ENCODE data around the gene PDCD4. TPM values are rescaled to one million over a fixed set of nuclear protein-coding genes. Genes with fewer than 3 reads are reported as not detected.

Gene PDCD4
- total and polyA plus RNA-seq, 4 donors = 14.7 to 94.4 (median 25.1) TPM

GRCh38 chr10:110872984-110873923 lies 1.5 kb downstream of the PDCD4 start:
- Histone ChIP-seq H3K36me3 (ENCODE audit: control insufficient read depth in 4 of 4, insufficient read depth in 3 of 4, low read depth in 1 of 4, low read length in 3 of 4) (peaks cover 0 to 9% (median under 1%) of the 10 kb centered on the region in 4 donors), H3K4me3 (ENCODE audit: low read depth in 1 of 3, low read length in 3 of 3) (peak overlapping the region; percentile 61 to 99 (median 79)), H3K27ac (ENCODE audit: low read depth in 1 of 2, low read length in 2 of 2) (peak overlapping the region; percentile 96 to 97), H3K9ac (ENCODE audit: low read depth in 1 of 2, low read length in 2 of 2) (peak overlapping the region; percentile 77 to 90), H3K27me3 (ENCODE audit: control insufficient read depth in 4 of 4, insufficient read depth in 4 of 4, low read length in 3 of 4) (no peaks in the 10 kb centered on the region), H3K4me1 (ENCODE audit: control insufficient read depth in 4 of 4, insufficient read depth in 4 of 4, low read length in 3 of 4) (peaks cover 0 to 23% (median 11%) of the 10 kb centered on the region in 4 donors), H3K9me3 (ENCODE audit: control insufficient read depth in 4 of 4, low read length in 3 of 4) (no peaks in the 10 kb centered on the region)
- 2% methylated on average over 16 of the region's 16 CpGs for WGBS
- DNase-seq (ENCODE audit: low spot score) = no peak
- TF ChIP-seq JUND (IDR thresholded peaks at IDR 0.05) (no peak), FOXA2 (IDR thresholded peaks at IDR 0.05) (no peak), TAF1 (conservative IDR thresholded peaks at IDR 0.05) (peak; percentile 32)

- Histone ChIP-seq H3K4me1 (ENCODE audit: control insufficient read depth in 4 of 4, insufficient read depth in 4 of 4, low read length in 3 of 4) (peaks cover 0 to 23% (median 11%) of the 10 kb centered on the region in 4 donors), H3K9ac (ENCODE audit: low read depth in 1 of 2, low read length in 2 of 2) (peak overlapping the region; percentile 77 to 90), H3K27ac (ENCODE audit: low read depth in 1 of 2, low read length in 2 of 2) (peak overlapping the region in 1 of 2 donors; percentile 97)
Measured at GRCh38 chr10:110873951-110874350, 2.2 kb downstream of the PDCD4 start.

GRCh38 chr10:110876000-110876399 lies 4.3 kb downstream of the PDCD4 start:
- 83% methylated on average over 2 of the region's 2 CpGs for WGBS
- TF ChIP-seq RXRA (IDR thresholded peaks at IDR 0.05) = no peak
- TF ChIP-seq ZBTB33 (IDR thresholded peaks at IDR 0.05) = no peak
- no peak for TF ChIP-seq REST (IDR thresholded peaks at IDR 0.05)
- no peak for TF ChIP-seq FOXA1 (IDR thresholded peaks at IDR 0.05)
- no peak for TF ChIP-seq JUND (IDR thresholded peaks at IDR 0.05)
- TF ChIP-seq YY1 (IDR thresholded peaks at IDR 0.05) = no peak
- TF ChIP-seq EGR1 (IDR thresholded peaks at IDR 0.05; ENCODE audit: low read depth in 2 of 2) = no peak
- TF ChIP-seq NR2F2 (IDR thresholded peaks at IDR 0.05) = no peak
- TF ChIP-seq SP1 (IDR thresholded peaks at IDR 0.05) = no peak
- no peak for TF ChIP-seq HNF4A (conservative IDR thresholded peaks at IDR 0.05)
- H3K4me3 ChIP-seq (ENCODE audit: low read depth in 1 of 3, low read length in 3 of 3) = no peak overlapping the region
- H3K27me3 ChIP-seq (ENCODE audit: control insufficient read depth in 4 of 4, insufficient read depth in 4 of 4, low read length in 3 of 4) = no peaks in the 10 kb centered on the region
- peaks cover 0 to 19% (median 3%) of the 10 kb centered on the region in 4 donors for H3K36me3 ChIP-seq (ENCODE audit: control insufficient read depth in 4 of 4, insufficient read depth in 3 of 4, low read depth in 1 of 4, low read length in 3 of 4)
- peaks cover 3 to 30% (median 9%) of the 10 kb centered on the region in 4 donors for H3K4me1 ChIP-seq (ENCODE audit: control insufficient read depth in 4 of 4, insufficient read depth in 4 of 4, low read length in 3 of 4)
- no peak overlapping the region for H3K9ac ChIP-seq (ENCODE audit: low read depth in 1 of 2, low read length in 2 of 2)
- H3K9me3 ChIP-seq (ENCODE audit: control insufficient read depth in 4 of 4, low read length in 3 of 4) = no peaks in the 10 kb centered on the region
- no peak for DNase-seq (ENCODE audit: low spot score)
- no peak overlapping the region for H3K27ac ChIP-seq (ENCODE audit: low read depth in 1 of 2, low read length in 2 of 2)

More at GRCh38 chr10:110873951-110874350, 2.2 kb downstream of the PDCD4 start:
- WGBS = 65% methylated on average over 2 of the region's 2 CpGs
- H3K27me3 ChIP-seq (ENCODE audit: control insufficient read depth in 4 of 4, insufficient read depth in 4 of 4, low read length in 3 of 4) = no peaks in the 10 kb centered on the region
- TF ChIP-seq RXRA (IDR thresholded peaks at IDR 0.05) (no peak), ATF3 (IDR thresholded peaks at IDR 0.05) (no peak), NR2F2 (IDR thresholded peaks at IDR 0.05) (no peak), MAX (IDR thresholded peaks at IDR 0.05) (no peak), SP1 (IDR thresholded peaks at IDR 0.05) (no peak), TAF1 (conservative IDR thresholded peaks at IDR 0.05) (no peak), FOXA2 (IDR thresholded peaks at IDR 0.05) (no peak), GABPA (IDR thresholded peaks at IDR 0.05 in 1 of 2, conservative IDR thresholded peaks at IDR 0.05 in 1 of 2) (no peak), EGR1 (IDR thresholded peaks at IDR 0.05; ENCODE audit: low read depth in 2 of 2) (no peak), RAD21 (IDR thresholded peaks at IDR 0.05) (no peak)
- H3K36me3 ChIP-seq (ENCODE audit: control insufficient read depth in 4 of 4, insufficient read depth in 3 of 4, low read depth in 1 of 4, low read length in 3 of 4) = peaks cover 0 to 12% (median 3%) of the 10 kb centered on the region in 4 donors
- peak overlapping the region; percentile 8 to 99 (median 61) for H3K4me3 ChIP-seq (ENCODE audit: low read depth in 1 of 3, low read length in 3 of 3)
- no peak for DNase-seq (ENCODE audit: low spot score)
- no peaks in the 10 kb centered on the region for H3K9me3 ChIP-seq (ENCODE audit: control insufficient read depth in 4 of 4, low read length in 3 of 4)

Data from liver (tissue), 9 donors.